LHCN-M2 (cell line): ENCODE results near the gene CYTH3. TPM values are rescaled to one million over a fixed set of nuclear protein-coding genes. Genes with fewer than 3 reads are reported as not detected.

Source experiments
- DNase-seq: peaks from one replicate; pipeline ENCODE4 v3.0.0-alpha.2; 2012; ENCODE audit warnings: low read depth
- total RNA-seq: library from RNA; depleted of rRNA; stranded (reverse); fragments of >200 nt; gene quantifications from 2 replicates; pipeline ENCODE4 v1.2.3, GENCODE V29; 2014

The CYTH3 gene
- total RNA-seq, 1 experiment from 2014 or later, result 32.7 TPM

DNA sequence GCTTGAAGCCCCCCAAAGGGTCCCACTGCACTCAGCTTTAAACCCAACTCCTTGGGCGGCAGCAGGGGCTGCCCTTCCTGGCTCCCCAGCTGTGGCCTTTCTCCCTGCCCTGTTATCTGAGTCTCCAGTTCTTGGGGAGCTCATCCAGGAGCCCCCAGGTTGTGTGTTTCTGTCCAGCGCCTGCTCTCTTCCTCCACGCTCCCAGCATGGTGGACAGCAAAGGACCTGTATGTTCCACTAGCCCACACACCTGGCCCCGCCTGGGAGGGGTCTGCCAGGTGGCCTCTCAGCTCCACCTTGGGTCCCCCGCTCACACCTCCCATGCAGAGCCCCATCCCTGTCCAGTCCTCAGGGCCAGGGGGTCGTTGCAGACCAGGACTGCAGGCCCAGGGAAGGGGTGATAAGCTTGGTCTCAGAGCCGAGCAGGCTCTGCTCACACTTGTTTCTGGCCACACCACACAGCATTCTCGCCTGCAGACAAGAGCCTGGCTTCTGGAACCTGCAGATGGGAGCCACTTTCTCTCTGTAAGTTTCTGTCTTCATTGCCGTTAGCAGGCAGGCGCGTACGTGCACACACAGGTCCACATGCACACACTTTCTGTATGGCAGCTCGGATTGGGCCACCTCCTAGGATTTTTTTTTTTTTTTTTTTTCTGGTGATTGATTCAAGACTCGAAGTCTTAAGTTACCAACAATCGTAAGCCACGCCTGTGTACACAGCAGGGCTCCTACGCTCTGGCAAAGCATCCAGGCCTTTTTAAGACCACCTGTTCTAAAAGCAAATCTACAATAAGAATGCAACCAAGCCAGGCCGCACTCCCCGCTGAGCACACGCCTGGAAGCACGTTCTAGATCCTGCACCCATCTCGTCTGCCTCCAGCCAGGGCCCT lies 104.6 kb downstream of the CYTH3 start:
- DNase-seq, result no peak

DNA sequence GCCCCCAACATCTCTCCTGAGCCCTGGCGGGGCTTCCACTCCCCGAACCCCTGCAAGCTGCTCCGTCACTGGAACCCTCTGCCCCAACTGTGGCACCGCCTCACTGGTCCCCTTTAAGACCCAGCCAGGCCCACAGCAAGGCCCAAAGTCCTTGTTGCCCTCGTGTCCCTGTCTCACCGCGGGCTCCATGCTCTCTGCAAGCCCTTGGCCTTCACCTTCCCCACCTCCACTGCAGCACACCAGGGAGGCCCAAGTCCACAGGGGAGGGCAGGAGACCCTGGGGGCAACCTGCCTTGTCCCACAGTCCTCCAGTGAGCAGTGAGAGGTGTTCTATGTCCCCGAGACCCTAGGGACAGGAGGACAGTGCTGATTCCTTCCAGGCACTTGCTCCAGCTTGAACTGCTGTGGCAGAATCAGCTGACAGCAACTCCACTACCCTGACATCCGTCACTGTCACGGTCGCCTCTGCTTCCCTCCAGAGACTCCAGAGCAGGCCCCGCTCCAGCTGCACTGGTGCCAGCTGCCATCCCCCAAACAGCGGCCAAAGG lies 105.3 kb downstream of the CYTH3 start:
- DNase-seq, result no peak

DNA sequence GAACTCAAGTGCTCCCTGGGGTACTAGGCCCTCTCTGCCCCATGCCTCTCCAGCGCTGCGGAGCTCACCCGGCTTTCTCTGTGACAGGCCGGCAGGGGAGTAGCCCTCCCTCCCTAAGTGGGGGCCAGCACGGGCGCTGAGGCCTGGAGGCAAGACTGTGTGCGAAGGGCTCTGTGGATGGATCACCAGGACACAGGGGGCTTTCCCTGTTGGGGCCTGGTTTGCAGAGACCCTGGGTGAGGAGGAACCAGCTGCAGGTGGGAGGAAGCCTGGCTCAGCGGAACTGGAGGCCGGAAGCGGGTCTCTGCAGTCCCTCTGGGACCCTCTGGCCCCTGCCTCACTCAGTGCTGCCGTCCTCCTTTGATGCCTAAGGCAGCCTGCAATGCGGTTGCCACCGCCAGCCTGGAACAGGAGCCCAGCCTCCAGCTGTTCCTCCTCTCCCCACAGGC lies 106.0 kb downstream of the CYTH3 start:
- DNase-seq, result no peak

DNA sequence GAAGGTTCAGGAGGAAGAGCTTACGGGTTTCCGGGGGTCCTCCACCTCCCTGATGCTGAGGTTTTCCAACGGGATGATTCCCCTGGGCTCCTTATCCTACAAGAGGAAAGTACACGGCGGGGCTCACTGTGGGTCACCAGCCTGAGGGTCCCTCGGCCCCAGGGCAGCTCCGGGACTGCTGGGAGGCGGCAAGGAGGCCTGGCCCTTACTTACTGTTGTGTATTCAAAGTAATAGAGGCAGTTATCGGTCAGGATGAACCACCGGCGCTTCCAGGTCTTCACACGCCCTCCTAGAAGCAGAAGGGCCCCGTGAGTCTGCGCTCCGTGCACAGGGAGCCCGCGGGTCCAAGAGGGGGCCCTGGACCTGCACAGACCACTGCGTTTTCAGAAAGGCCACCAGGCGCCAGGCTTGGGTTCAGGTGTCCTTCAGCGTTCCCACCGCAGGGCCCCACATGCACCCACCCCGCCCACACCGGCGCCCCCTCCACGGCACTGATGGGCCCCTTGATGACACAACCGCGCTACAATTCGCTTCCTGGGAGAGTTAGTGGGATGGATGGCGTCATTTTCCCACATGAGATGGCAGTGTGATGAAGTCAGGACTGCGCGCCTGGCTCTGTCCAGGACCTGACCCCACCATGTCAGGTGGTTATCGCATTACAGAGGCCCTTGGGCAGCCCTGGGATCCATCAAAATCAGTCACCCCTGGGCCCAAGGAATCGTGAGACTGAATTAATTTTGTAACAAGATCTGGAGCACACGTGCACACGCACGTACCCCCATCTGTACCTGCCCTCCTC lies 106.7 kb downstream of the CYTH3 start:
- no peak for DNase-seq

DNA sequence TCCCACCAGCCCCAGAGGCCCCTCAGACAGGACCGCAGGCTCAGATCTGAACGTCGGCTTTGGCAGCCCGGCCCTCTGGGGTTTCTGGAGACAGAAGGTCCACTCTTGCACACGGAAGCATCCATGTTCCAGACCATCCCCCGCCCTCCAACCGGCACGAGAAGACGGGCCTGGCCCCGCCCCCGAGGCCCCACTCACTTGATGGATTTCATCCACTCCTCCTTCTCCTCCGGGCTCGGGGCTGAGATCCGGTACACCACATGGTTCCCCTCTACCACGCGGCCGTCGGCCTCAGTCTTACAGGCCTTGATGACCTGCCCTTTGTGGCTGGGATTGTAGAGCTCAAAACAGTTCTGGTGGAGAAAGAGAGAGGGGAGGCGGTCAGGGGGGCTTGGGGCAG lies 107.3 kb downstream of the CYTH3 start:
- DNase-seq, result no peak

DNA sequence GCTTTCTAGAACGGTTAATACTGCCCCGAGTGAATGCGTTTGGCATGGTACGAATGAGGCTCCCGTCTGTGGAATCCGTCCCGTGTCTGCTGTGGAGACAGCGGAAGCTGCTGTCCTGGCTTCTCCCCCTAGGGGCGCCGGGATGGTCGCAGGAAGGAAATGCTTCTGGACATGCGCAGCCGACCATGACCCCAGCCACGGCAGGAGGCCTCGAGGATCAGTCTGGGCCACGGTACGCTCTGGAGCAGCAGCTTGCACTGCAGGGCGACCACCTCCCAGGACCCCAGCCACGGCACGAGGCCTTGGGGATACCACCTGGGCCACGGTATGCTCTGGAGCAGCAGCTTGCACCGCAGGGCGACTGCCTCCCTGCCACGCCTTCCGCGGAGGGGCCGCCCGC lies 107.9 kb downstream of the CYTH3 start:
- DNase-seq, result no peak

DNA sequence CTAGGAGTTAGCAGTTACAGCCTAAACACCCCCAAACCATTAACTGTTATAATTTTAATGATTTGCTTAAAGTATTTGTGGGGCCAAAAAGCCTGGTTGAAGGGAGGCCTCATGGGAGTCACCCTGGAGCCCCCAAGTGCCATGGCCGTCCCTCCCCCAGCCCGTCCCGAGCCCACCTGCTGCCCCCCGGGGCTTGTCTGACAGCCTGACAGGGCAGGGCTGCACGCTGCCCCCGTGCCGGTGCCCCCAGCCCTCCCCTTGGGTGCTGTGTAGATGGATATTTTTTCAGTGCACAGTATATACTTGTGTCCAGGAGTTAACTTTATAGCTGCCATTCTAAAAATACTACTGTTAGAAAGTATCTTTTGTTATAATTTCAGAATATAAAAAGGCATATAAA lies 108.4 kb downstream of the CYTH3 start:
- DNase-seq, result no peak

DNA sequence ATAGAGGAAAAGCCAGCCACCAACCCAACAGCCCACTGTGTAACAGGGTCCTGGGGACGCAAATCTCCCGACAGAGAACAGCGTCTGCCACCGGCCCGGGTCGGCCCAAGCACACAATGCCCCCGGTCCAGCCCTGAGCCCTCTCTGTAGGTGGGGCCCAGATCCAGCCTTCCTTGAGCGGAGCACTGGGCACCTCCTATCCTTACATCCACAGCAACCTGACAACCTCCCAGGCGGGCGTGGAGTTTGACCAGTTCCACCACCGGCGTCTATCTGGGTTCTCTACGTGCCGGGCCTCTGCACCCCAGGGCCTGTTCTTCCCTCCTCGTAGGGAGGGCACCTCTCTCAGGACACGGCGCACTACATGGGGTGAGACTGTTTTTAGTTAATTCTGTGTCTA lies 109.0 kb downstream of the CYTH3 start:
- no peak for DNase-seq

DNA sequence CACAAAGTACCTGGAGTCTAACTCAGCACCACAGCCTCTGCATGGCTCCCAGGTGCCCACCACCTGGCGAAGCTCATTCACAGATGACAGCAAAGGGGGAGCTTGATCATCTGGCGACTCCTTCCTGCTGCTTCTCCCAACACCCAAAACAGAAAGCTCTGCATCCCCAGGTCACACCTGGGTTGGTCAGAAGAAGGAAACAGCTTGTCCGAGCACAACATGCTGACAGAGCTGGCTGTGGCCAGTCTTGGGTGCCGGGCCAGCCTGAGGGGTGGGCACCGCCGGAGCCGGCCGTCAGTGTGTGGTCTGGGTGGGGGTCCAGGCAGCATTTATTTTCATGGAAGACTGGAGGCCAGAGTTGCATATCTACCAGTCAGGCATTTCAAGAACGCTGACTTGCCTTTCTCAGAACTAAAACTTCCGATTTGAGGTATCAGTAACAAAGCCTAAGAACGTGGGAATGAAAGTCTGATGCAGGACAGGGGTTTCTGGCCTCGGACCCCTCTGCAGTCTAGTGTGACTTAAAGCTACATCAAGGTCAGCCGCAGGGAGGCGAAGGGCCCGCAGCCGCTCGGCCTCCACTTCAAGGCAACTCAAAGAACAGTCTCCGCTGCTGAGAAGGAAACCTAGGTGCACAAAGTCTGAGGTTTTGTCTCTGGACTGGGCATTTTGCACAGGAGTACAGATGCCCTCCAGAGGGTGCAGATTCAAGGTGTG lies 109.6 kb downstream of the CYTH3 start:
- DNase-seq, result no peak

DNA sequence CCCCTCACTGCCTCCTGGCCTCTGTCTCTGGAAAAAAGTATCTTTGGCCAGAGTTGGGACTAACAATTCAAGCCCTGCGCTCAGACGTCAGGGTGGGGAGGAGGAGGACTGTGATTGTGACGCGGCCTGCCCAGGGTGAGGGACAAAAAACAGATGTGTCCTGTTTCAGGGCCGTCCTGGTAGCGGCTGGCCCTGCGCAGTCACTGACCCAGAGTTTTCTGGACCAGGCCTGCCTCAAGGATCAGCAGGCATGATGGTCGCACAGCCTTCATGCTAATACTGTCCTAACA lies 110.1 kb downstream of the CYTH3 start:
- no peak for DNase-seq

DNA sequence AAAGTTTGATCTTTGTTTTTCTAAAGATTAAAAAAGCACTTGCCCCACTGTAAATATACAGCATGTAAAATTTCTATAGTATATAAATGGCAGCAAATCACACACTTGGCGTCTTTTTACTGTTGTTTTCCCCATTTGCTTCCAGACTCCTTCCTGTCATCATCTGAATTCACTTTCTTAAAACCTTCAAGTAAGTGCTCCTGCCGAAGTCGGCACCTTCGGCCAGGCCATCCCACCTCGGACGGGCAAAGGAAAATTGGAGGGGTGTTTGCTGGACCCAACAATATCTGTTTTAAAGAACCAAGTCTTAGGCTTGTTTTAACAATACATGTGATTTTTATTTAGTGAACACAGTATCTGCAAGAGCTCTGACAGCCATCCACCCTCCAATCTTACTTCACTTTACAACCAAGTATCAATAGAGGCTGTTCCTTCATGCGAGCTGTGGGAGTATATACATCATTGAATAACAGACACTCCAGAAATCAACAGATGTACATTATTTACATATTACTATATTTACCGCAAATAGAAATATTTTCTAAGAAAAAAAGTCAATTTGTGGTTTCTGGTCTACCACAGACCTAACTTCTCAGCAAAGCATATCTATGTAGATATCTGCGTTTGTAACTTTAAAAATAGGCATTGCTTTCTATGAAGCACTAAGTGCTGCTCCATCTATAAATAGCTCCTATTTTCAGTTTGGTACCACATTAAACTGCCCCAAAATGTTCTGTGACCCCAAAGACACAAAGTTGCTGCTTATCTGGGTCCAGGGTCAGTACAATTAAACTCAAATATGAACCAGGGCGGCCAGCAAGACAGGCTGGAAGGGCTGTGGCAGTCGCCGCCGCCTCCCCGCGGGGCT lies 110.7 kb downstream of the CYTH3 start:
- DNase-seq, result no peak

DNA sequence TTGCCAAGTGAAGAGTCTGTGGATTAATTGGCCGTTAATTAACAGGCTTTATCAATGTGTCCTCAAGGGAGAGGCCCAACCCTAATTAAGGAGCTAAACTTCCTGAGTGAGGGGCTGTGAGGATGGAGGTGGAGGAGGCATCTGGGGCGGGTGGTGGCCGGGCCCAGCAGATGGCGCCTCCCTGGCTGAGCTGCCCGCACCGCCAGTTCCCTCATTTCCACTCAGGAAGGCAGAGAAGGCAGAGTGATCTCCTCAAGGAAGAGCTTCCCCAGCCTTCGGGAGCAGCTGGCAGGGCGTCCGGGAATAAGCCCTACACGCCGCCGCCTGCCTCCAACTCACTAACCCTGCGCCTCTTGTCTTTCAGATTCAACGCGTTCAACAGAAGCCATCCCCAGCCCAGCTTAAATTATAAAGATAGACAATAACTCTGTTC lies 112.2 kb downstream of the CYTH3 start:
- DNase-seq, result peak; percentile 76

DNA sequence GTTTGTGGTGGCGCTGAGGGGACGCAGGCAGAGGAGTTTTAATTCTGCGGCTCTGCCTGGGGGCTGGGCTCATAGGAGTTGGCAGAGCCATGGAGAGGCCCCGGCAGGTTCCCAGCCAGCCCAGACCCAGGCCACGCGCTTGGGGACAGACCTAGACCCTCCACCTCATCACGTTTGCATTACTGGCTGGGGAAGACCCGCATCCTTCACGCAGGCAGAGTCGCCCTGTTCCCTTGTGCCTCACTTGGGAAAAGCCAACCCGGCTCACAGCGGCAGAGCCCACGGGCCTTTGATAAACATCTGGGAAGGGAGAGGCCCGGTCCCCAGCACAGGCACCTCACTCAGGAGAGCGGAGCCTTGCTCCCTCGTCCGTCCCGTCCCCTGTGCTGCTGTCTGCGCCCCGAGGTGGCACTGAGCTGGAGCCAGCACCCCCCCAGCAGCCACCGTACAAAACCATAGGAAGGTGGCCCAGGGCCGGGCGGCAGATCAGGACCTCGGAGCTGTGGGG lies 112.8 kb downstream of the CYTH3 start:
- DNase-seq, result no peak

DNA sequence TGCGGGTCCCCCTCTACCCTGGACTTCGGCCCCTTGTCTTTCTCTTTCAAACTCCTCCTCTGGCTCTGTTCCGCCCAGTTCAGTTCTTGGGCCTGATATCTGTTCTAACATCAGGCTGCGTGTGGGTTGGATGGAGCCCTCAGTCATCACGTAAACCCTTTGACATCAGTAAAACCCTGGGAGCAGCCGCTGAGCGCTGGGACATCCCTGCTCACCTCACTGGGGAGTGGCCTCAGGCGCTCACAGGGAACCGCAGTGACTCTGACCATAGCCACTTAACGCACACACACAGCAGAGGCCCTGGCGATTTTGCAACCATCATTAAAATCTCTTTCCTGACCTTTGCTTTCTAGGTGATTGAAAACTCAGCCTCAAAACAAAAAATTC lies 113.3 kb downstream of the CYTH3 start:
- DNase-seq, result no peak

DNA sequence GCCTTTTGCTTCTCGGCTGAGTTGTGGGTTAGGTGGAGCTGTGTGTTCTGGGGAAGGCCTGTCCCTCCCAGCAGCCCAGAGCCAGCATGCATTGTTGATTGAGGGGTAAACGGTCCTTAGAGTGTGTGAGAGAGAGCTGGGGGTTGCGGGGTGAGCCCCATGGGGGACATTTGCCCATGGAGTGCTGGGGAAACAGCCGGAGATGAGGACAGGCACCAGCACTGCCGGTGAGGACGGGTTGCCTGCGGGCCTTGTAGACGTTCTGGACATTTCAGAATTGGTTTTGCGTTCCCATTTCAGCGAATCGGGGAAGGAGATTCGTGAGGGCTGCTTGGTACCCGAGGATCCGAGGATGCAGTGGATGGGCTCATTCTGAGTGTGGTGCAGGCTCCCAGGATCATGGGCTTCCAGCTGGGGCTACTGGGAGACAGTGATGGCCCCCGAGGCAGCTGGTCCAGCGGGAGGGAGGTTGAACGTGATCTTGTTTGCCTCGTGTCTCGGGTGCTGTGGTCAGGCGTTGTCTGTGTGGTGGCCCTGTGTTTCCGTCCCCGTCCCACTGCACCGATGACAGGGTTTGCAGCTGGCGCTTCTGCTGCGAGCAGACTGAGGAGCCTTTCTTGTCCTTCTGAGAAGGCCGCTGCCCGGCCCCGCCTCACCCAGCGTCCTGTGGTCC lies 113.9 kb downstream of the CYTH3 start:
- no peak for DNase-seq

DNA sequence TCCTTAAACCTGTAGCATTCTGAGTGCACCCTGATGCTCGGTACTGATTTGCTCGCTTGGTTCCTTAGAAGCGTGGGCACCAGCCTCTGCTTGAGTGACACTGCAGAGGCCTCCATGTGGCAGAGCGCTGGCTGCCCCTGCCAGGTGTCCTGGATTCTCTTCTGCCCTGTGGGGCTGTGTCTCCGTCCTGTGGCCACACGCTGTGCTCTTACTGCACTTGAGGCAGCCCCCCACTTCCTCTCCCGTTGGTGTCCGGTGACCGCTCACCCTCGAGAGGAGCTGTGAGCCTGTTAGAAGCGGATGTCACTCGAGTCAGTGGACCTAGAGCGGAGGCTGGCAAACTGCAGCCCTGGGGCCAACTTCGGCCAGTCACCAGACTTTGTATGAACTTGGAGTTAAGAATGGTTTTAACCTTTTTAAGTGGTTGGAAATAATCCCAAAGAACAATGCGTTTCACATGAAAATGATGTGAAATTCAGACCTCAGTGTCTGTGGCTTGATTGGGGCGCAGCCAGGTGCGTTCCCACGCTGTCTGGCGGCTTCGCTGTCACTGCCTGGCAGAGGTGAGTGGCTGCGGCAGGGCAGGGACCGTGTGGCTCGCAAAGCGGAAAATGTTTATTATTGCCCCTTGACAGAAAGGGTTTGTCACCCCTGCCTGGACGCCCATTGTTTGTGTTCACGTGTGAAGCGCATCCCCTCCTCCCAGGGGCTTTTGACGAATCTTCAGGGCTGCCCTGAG lies 114.6 kb downstream of the CYTH3 start:
- no peak for DNase-seq

DNA sequence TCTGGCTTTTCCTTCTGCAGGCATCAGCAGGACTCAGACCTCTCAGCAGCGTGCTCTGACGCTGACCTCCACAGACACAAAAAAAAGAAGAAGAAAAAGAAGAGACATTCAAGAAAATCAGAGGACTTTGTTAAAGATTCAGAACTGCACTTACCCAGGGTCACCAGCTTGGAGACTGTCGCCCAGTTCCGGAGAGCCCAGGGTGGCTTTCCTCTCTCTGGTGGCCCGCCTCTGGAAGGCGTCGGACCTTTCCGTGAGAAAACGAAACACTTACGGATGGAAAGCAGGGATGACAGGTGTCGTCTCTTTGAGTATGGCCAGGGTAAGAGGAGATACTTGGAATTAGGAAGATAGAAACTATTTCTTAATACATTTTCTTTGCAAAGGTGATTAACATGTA lies 115.7 kb downstream of the CYTH3 start:
- DNase-seq, result no peak

DNA sequence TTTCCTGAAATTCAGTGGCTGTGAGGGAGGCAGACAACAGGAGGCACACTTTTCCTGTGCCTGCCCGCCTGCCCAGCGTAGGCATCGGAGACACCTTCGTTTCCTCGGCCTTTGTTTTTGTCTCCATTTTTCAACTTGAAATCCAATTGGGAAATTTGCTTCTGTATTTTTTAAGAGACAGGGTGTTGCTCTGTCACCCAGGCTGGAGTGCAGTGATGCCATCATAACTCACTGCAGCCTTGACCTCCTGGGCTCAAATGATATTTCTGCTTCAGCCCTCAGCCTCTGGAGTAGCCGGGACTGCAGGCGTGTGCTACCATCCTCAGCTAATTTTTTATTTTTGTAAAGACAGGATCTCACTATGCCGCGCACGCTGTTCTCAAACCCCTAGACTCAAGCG lies 116.8 kb downstream of the CYTH3 start:
- no peak for DNase-seq
